DMS 273 (cell line): ENCODE data around the gene SEMA4C.
"Not testable (repeated sequence)": the region's sequence is repeated elsewhere in the genome, so short reads cannot be mapped to it uniquely, and the experiment has no call there.

Source experiments
- DNase-seq: peaks from one replicate; lab custom pipeline; 2025; ENCODE audit not compliant: unreplicated experiment; lab: John Stamatoyannopoulos, UW

Gene SEMA4C

GRCh38 chr2:96898641-96899412 lies 28.9 kb upstream of the SEMA4C start:
- DNase-seq: no peak

GRCh38 chr2:96898135-96898505 lies 28.2 kb upstream of the SEMA4C start:
- DNase-seq: no peak

GRCh38 chr2:96897491-96898134 lies 27.7 kb upstream of the SEMA4C start:
- DNase-seq: no peak

- peak; percentile 85 for DNase-seq
Observed at GRCh38 chr2:96895746-96896651, 26.1 kb upstream of the SEMA4C start.

GRCh38 chr2:96895032-96895745 lies 25.3 kb upstream of the SEMA4C start:
- no peak for DNase-seq

GRCh38 chr2:96894151-96894531 lies 24.3 kb upstream of the SEMA4C start:
- no peak for DNase-seq

- no peak for DNase-seq
Observed at GRCh38 chr2:96893289-96894150, 23.6 kb upstream of the SEMA4C start.

- DNase-seq: no peak
Observed at GRCh38 chr2:96891591-96892333, 21.9 kb upstream of the SEMA4C start.

- DNase-seq: no peak
Observed at GRCh38 chr2:96890726-96891385, 21.0 kb upstream of the SEMA4C start.

- no peak for DNase-seq
Observed at GRCh38 chr2:96890252-96890651, 20.4 kb upstream of the SEMA4C start.

GRCh38 chr2:96889502-96889901 lies 19.6 kb upstream of the SEMA4C start:
- DNase-seq: not testable (repeated sequence)

GRCh38 chr2:96888072-96889011 lies 18.5 kb upstream of the SEMA4C start:
- no peak for DNase-seq

- DNase-seq: no peak
Observed at GRCh38 chr2:96887493-96888012, 17.7 kb upstream of the SEMA4C start.

GRCh38 chr2:96885432-96886347 lies 15.8 kb upstream of the SEMA4C start:
- DNase-seq: no peak

- DNase-seq: no peak
Observed at GRCh38 chr2:96884299-96885094, 14.6 kb upstream of the SEMA4C start.

- no peak for DNase-seq
Observed at GRCh38 chr2:96883306-96883705, 13.4 kb upstream of the SEMA4C start.
